Measurements from ENCODE around the gene PLCG2.

The PLCG2 gene

GRCh38 chr16:81900456-81900855 is 121.4 kb downstream of the PLCG2 start:
- H3K4me3 ChIP-seq (ENCODE audit: low read depth, low read length), result no peak overlapping the region
- DNase-seq (ENCODE audit: low read depth), result no peak
- TF ChIP-seq, protein P1, sequence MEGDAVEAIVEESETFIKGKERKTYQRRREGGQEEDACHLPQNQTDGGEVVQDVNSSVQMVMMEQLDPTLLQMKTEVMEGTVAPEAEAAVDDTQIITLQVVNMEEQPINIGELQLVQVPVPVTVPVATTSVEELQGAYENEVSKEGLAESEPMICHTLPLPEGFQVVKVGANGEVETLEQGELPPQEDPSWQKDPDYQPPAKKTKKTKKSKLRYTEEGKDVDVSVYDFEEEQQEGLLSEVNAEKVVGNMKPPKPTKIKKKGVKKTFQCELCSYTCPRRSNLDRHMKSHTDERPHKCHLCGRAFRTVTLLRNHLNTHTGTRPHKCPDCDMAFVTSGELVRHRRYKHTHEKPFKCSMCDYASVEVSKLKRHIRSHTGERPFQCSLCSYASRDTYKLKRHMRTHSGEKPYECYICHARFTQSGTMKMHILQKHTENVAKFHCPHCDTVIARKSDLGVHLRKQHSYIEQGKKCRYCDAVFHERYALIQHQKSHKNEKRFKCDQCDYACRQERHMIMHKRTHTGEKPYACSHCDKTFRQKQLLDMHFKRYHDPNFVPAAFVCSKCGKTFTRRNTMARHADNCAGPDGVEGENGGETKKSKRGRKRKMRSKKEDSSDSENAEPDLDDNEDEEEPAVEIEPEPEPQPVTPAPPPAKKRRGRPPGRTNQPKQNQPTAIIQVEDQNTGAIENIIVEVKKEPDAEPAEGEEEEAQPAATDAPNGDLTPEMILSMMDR (IDR thresholded peaks at IDR 0.05; ENCODE audit: insufficient read depth, low read depth, low read length, missing control alignments), result no peak

DNA sequence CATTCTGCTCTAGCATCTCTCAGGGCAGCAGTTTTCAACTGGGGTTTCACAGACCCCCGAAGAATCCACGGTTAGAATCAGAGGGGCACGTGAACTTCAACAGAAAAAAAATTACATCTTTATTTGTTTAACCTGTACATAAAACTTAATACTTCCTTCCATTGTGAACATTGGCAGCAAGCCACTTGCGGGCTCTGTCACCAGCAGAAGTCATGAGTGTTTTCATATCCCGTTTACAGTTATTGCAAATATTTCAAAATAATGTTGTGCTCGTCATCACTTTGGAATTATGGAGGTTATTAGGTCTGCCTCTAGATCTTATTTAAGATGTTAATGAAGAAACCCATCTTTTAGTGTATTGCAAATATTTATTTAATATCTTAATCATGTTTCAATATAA is 122.4 kb downstream of the PLCG2 start:
- TF ChIP-seq, protein P1 (IDR thresholded peaks at IDR 0.05; ENCODE audit: insufficient read depth, low read depth, low read length, missing control alignments), result no peak
- no peak overlapping the region for H3K4me3 ChIP-seq (ENCODE audit: low read depth, low read length)
- DNase-seq (ENCODE audit: low read depth), result no peak

DNA sequence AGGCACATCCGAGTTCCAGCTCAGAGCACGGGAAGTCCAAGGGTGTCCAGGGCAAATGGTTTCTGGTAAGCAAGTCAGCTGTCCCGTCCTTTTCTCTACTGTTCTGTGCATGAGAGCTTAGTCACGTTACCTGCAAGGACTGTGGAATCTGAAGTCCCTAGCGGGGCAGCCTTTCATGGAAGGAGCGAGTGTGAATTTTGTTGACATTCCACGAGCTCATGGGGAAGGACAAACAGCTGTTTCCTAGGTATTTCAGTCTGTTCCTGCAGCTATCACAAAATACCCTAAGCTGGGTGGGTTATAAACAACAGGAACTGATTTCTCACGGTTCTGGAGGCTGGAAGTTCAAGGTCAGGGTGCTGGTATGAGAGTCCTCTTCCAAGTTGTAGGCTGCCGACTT is 122.9 kb downstream of the PLCG2 start:
- TF ChIP-seq, protein P1 (IDR thresholded peaks at IDR 0.05; ENCODE audit: insufficient read depth, low read depth, low read length, missing control alignments), result no peak
- no peak overlapping the region for H3K4me3 ChIP-seq (ENCODE audit: low read depth, low read length)
- no peak for DNase-seq (ENCODE audit: low read depth)

- no peak for DNase-seq (ENCODE audit: low read depth)
- no peak overlapping the region for H3K4me3 ChIP-seq (ENCODE audit: low read depth, low read length)
- TF ChIP-seq, protein P1 (IDR thresholded peaks at IDR 0.05; ENCODE audit: insufficient read depth, low read depth, low read length, missing control alignments), result no peak
Observed at GRCh38 chr16:81904320-81904719, 125.2 kb downstream of the PLCG2 start.

GRCh38 chr16:81905277-81905676 is 126.2 kb downstream of the PLCG2 start:
- no peak for DNase-seq (ENCODE audit: low read depth)
- H3K4me3 ChIP-seq (ENCODE audit: low read depth, low read length), result no peak overlapping the region
- TF ChIP-seq, protein P1 (IDR thresholded peaks at IDR 0.05; ENCODE audit: insufficient read depth, low read depth, low read length, missing control alignments), result no peak

- DNase-seq (ENCODE audit: low read depth), result no peak
- no peak overlapping the region for H3K4me3 ChIP-seq (ENCODE audit: low read depth, low read length)
- TF ChIP-seq, protein P1 (IDR thresholded peaks at IDR 0.05; ENCODE audit: insufficient read depth, low read depth, low read length, missing control alignments), result no peak
Observed at GRCh38 chr16:81907681-81908080, 128.6 kb downstream of the PLCG2 start.

DNA sequence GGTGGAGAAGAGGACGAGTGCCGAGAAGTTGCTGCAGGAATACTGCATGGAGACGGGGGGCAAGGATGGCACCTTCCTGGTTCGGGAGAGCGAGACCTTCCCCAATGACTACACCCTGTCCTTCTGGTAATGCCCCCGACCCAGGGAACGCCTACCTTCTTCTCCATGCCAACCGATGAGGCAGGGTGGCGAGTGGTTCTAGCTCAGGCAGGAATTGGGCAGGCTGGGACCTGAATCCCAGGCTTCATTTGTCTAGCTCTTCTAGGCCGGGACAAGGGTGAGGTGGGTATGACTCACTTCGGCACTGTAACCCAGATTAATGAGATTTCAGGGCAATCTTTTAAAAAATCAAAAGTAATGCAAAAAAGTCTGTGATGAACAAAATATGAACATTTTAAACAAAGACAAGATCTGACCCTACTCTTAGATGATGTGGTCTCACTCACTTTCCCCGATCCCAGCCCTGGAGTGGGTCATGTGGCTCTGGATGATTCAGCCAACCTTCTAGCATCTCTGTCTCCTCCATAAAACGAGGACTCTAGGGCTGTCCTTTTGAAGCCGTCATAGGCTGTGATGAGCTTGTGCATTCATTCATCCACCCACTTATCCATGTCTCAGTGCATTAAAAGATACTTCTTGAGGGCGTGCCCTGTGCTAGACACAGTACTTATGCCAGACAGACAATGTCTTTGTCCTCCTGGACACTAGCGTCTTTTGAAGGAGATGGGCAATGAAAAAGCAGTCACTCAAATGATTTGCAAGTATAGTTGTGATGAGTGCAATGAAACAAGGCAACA is 129.6 kb downstream of the PLCG2 start:
- DNase-seq (ENCODE audit: low read depth), result no peak
- no peak overlapping the region for H3K4me3 ChIP-seq (ENCODE audit: low read depth, low read length)
- TF ChIP-seq, protein P1 (IDR thresholded peaks at IDR 0.05; ENCODE audit: insufficient read depth, low read depth, low read length, missing control alignments), result no peak
